GM12874 (cell line): Measurements from ENCODE around the gene TIGD4.

ENCODE experiments used
- CTCF ChIP-seq: IDR thresholded peaks from 2 replicates; pipeline ENCODE4 v1.5.1; 2011; ENCODE audit warnings: low read depth, mild to moderate bottlenecking, control low read depth, low read length, moderate library complexity; ENCODE audit not compliant: insufficient read depth

TIGD4 gene

GRCh38 chr4:152763796-152764195 is 15.7 kb downstream of the TIGD4 start:
- TF ChIP-seq CTCF, result no peak

GRCh38 chr4:152748619-152749018 is 30.9 kb downstream of the TIGD4 start:
- TF ChIP-seq CTCF, result no peak

GRCh38 chr4:152747444-152747843 is 32.1 kb downstream of the TIGD4 start:
- no peak for TF ChIP-seq CTCF

- TF ChIP-seq CTCF, result no peak
Observed at GRCh38 chr4:152738827-152739226, 40.7 kb downstream of the TIGD4 start.

- no peak for TF ChIP-seq CTCF
Observed at GRCh38 chr4:152735906-152736305, 43.6 kb downstream of the TIGD4 start.

- peak; percentile 29; the same call in 1 of the 2 replicates for TF ChIP-seq CTCF
Observed at GRCh38 chr4:152735396-152735859, 44.1 kb downstream of the TIGD4 start.

GRCh38 chr4:152734699-152735050 is 44.9 kb downstream of the TIGD4 start:
- no peak for TF ChIP-seq CTCF

- TF ChIP-seq CTCF, result no peak
Observed at GRCh38 chr4:152734015-152734698, 45.4 kb downstream of the TIGD4 start.
